HCT116 (cell line): ENCODE data around the gene ADGRA3. TPM values are rescaled to one million over a fixed set of nuclear protein-coding genes. Genes with fewer than 3 reads are reported as not detected.

Experiments
- ATAC-seq: fragments of 200-7000 bp; cut with Tn5 transposase; 2 replicates; pipeline ENCODE4 v1.9.1; 2020; ENCODE audit warnings: mild to moderate bottlenecking, moderate library complexity
- BruUV-seq: library from RNA; stranded (reverse); fragments of 400-500 nt; replicated peaks from 2 replicates; lab custom pipeline; 2021; lab: Mats Ljungman, UMichigan
- CTCF ChIA-PET: fragments of 300-600 bp; sonication (Branson Sonifier 250); formaldehyde crosslinking; loops from one replicate; lab custom pipeline; 2021; ENCODE audit warnings: antibody characterized with exemption; lab: Charles Lee
- POLR2A ChIA-PET: fragments of 300-600, 350-600 bp; sonication (Branson Sonifier 250); formaldehyde crosslinking; loops from one replicate; lab custom pipeline; 2021; ENCODE audit warnings: antibody characterized with exemption; lab: Charles Lee
- RAD21 ChIA-PET, 2 experiments: fragments of 300-600 bp; sonication (Branson Sonifier 250); formaldehyde crosslinking; loops; one replicate each; lab custom pipeline; 2023; ENCODE audit warnings: low total read pairs in 2 of 2; ENCODE audit not compliant: uncharacterized antibody in 2 of 2, unreplicated experiment in 2 of 2, low non-redundant PET in 1 of 2; lab: Charles Lee
- DNase-seq: peaks from one replicate; pipeline ENCODE4 v3.0.0-alpha.2; 2010; ENCODE audit warnings: low read depth, low spot score
- H2AFZ ChIP-seq: fragments of 200-600 bp; shearing (Covaris generic), sonication (generic); 2 replicates; pipeline ENCODE4 v1.6.1; 2017; ENCODE audit warnings: low read depth, mixed run types, mixed read lengths, antibody characterized with exemption, low read length; ENCODE audit not compliant: poor library complexity, severe bottlenecking
- H3K27ac ChIP-seq: 2 replicates; pipeline ENCODE4 v1.5.1; 2012; ENCODE audit warnings: low read depth, low read length
- H3K27me3 ChIP-seq: fragments of 200-600 bp; sonication (generic); 2 replicates; pipeline ENCODE4 v1.6.1; 2016; ENCODE audit warnings: mixed run types, low read length, mixed read lengths; ENCODE audit not compliant: insufficient read depth
- H3K36me3 ChIP-seq, 2 experiments: fragments of 200-500 bp in 1 of 2; fragments of 200-600 bp in 1 of 2; sonication (Bioruptor generic) in 1 of 2; sonication (generic) in 1 of 2; 2 replicates each; pipeline versions ENCODE4 v1.5.1 to v1.6.1; 2014 to 2016; ENCODE audit warnings: low read length in 2 of 2, inconsistent platforms in 1 of 2, mixed read lengths in 1 of 2, mixed run types in 1 of 2; ENCODE audit not compliant: insufficient read depth in 2 of 2, control insufficient read depth in 1 of 2
- H3K4me1 ChIP-seq, 2 experiments: fragments of 200-600 bp in 1 of 2; sonication (generic) in 1 of 2; 2 replicates each; pipeline versions ENCODE4 v1.5.1 to v1.6.1; 2012 to 2017; ENCODE audit warnings: low read length in 2 of 2, inconsistent platforms in 1 of 2, mild to moderate bottlenecking in 1 of 2, mixed read lengths in 1 of 2, mixed run types in 1 of 2, moderate library complexity in 1 of 2; ENCODE audit not compliant: insufficient read depth in 2 of 2, control insufficient read depth in 1 of 2
- H3K4me2 ChIP-seq: fragments of 200-600 bp; sonication (generic); 2 replicates; pipeline ENCODE4 v1.6.1; 2017; ENCODE audit warnings: mixed run types, low read length, mixed read lengths
- H3K4me3 ChIP-seq, 2 experiments: fragments of 200-600 bp in 1 of 2; sonication (generic) in 1 of 2; replicated peaks in 1 of 2; 2 replicates each; pipeline ENCODE4 v1.5.1; 2011 to 2016; ENCODE audit warnings: low read length in 2 of 2, control low read depth in 1 of 2, low read depth in 1 of 2, mild to moderate bottlenecking in 1 of 2, mixed read lengths in 1 of 2, mixed run types in 1 of 2
- H3K79me2 ChIP-seq: fragments of 200-600 bp; sonication (generic); 2 replicates; pipeline ENCODE4 v1.6.1; 2017; ENCODE audit warnings: mild to moderate bottlenecking, mixed run types, low read length, moderate library complexity, mixed read lengths; ENCODE audit not compliant: insufficient read depth
- H3K9ac ChIP-seq: fragments of 200-600 bp; sonication (generic); 2 replicates; pipeline ENCODE4 v1.6.1; 2016; ENCODE audit warnings: low read length, mixed read lengths
- H3K9me2 ChIP-seq: fragments of 200-600 bp; sonication (generic), shearing (Covaris generic); 2 replicates; pipeline ENCODE4 v1.6.1; 2017; ENCODE audit warnings: mixed run types, mild to moderate bottlenecking, moderate library complexity; ENCODE audit not compliant: insufficient read depth
- H3K9me3 ChIP-seq, 2 experiments: fragments of 200-500 bp in 1 of 2; fragments of 200-600 bp in 1 of 2; sonication (Bioruptor generic) in 1 of 2; sonication (generic) in 1 of 2; 2 replicates each; pipeline ENCODE4 v1.6.1; 2014 to 2017; ENCODE audit warnings: low read length in 2 of 2, mixed read lengths in 2 of 2, inconsistent platforms in 1 of 2, low read depth in 1 of 2, mild to moderate bottlenecking in 1 of 2, mixed run types in 1 of 2, moderate library complexity in 1 of 2; ENCODE audit not compliant: control insufficient read depth in 1 of 2, insufficient read depth in 1 of 2
- H4K20me1 ChIP-seq: fragments of 200-600 bp; sonication (generic), shearing (Covaris generic); 2 replicates; pipeline ENCODE4 v1.6.1; 2017; ENCODE audit warnings: mixed run types, mild to moderate bottlenecking, moderate library complexity; ENCODE audit not compliant: insufficient read depth
- ATF3 ChIP-seq: IDR thresholded peaks from 2 replicates; pipeline ENCODE4 v1.6.1; 2012
- CBX3 ChIP-seq: IDR thresholded peaks from 2 replicates; pipeline ENCODE4 v1.6.1; 2012; ENCODE audit warnings: low read depth
- CEBPB ChIP-seq: IDR thresholded peaks from 2 replicates; pipeline ENCODE4 v1.6.1; 2012; ENCODE audit warnings: low read depth
- ELF1 ChIP-seq: IDR thresholded peaks from 2 replicates; pipeline ENCODE4 v1.6.1; 2012; ENCODE audit warnings: low read depth, borderline replicate concordance
- FOSL1 ChIP-seq: IDR thresholded peaks from 2 replicates; pipeline ENCODE4 v1.6.1; 2012; ENCODE audit warnings: low read depth
- JUND ChIP-seq: IDR thresholded peaks from 2 replicates; pipeline ENCODE4 v1.6.1; 2012
- MAX ChIP-seq: IDR thresholded peaks from 2 replicates; pipeline ENCODE4 v1.6.1; 2012
- POLR2A ChIP-seq: IDR thresholded peaks from 2 replicates; pipeline ENCODE4 v1.7.0; 2011; ENCODE audit warnings: borderline replicate concordance; ENCODE audit not compliant: insufficient read depth, insufficient read length; ENCODE audit errors: extremely low read depth
- RAD21 ChIP-seq: IDR thresholded peaks from 2 replicates; pipeline ENCODE4 v1.6.1; 2012; ENCODE audit warnings: low read depth, mild to moderate bottlenecking
- SP1 ChIP-seq: IDR thresholded peaks from 2 replicates; pipeline ENCODE4 v1.6.1; 2012; ENCODE audit warnings: low read depth
- TCF7L2 ChIP-seq: IDR thresholded peaks from 2 replicates; pipeline ENCODE4 v1.7.0; 2011; ENCODE audit warnings: borderline replicate concordance, inconsistent platforms; ENCODE audit not compliant: insufficient read depth, insufficient read length; ENCODE audit errors: extremely low read depth
- ZBTB33 ChIP-seq: IDR thresholded peaks from 2 replicates; pipeline ENCODE4 v1.6.1; 2011; ENCODE audit warnings: mild to moderate bottlenecking, low read length, moderate library complexity; ENCODE audit not compliant: insufficient replicate concordance; ENCODE audit errors: extremely low read depth
- intact Hi-C: fragments of 100-400 bp; cut with micrococcal nuclease; formaldehyde crosslinking; loops from 2 replicates; pipeline ENCODE4 v1.10.0; 2022
- total RNA-seq: library from RNA; stranded (reverse); gene quantifications from one replicate; pipeline ENCODE4 v1.2.1, GENCODE V29; 2021; ENCODE audit not compliant: unreplicated experiment

The ADGRA3 gene
- total RNA-seq, 1 experiment from 2014 or later, result 43.0 TPM

GRCh38 chr4:22473268-22473667 lies 42.6 kb downstream of the ADGRA3 start:
- ChIA-PET RAD21 (no interaction called here), CTCF (interaction anchor here (1.2 kb wide), 1 partner anchor 19 kb away, joined by 3 read pairs; no protein-coding TSS in a partner anchor)
- H3K27me3 ChIP-seq, result no peaks in the 10 kb centered on the region

GRCh38 chr4:22471999-22472461 lies 43.8 kb downstream of the ADGRA3 start:
- CTCF ChIA-PET, result no interaction called here
- POLR2A ChIA-PET, result no interaction called here
- intact Hi-C loops, result no loop called here
- no peak for TF ChIP-seq TCF7L2
- no peak for TF ChIP-seq RAD21
- no peak for TF ChIP-seq POLR2A
- no peak for TF ChIP-seq ZBTB33
- TF ChIP-seq ATF3, result no peak
- TF ChIP-seq MAX, result no peak
- TF ChIP-seq ELF1, result no peak
- TF ChIP-seq CEBPB, result no peak
- TF ChIP-seq SP1, result no peak
- no peak for TF ChIP-seq JUND
- no peak for TF ChIP-seq CBX3

More at GRCh38 chr4:22473268-22473667, 42.6 kb downstream of the ADGRA3 start:
- Histone ChIP-seq H3K4me1 (peaks cover 17 to 31% of the 10 kb centered on the region in 2 experiments), H3K4me3 (no peak overlapping the region), H2AFZ (no peak overlapping the region), H3K9me2 (no peaks in the 10 kb centered on the region), H3K27ac (no peak overlapping the region), H4K20me1 (no peaks in the 10 kb centered on the region), H3K79me2 (peaks cover 75% of the 10 kb centered on the region), H3K9ac (no peak overlapping the region), H3K4me2 (no peak overlapping the region), H3K36me3 (peaks cover 0 to 4% of the 10 kb centered on the region in 2 experiments; a peak in 1 of 4 replicates), H3K9me3 (no peaks in the 10 kb centered on the region)
- POLR2A ChIA-PET, result interaction anchor here (1.1 kb wide), 1 partner anchor 10 kb away, joined by 3 read pairs; no protein-coding TSS in a partner anchor
- no TSS peak for BruUV-seq
- ATAC-seq (no peak), DNase-seq (no peak)
- intact Hi-C loops, result no loop called here
- peak; percentile 62 for TF ChIP-seq CEBPB
- no peak for TF ChIP-seq ZBTB33
- no peak for TF ChIP-seq ELF1
- TF ChIP-seq FOSL1, result peak; percentile 36; the same call in 1 of the 2 replicates
- TF ChIP-seq, all 23 proteins: peak for 2

More at GRCh38 chr4:22471999-22472461, 43.8 kb downstream of the ADGRA3 start:
- Histone ChIP-seq H3K79me2 (peaks cover 71% of the 10 kb centered on the region), H3K27me3 (no peaks in the 10 kb centered on the region), H3K4me1 (peaks cover 17 to 31% of the 10 kb centered on the region in 2 experiments), H4K20me1 (no peaks in the 10 kb centered on the region), H3K9ac (no peak overlapping the region), H3K9me3 (no peaks in the 10 kb centered on the region), H3K4me2 (no peak overlapping the region), H3K9me2 (no peaks in the 10 kb centered on the region), H2AFZ (no peak overlapping the region), H3K36me3 (peaks cover 0 to 4% of the 10 kb centered on the region in 2 experiments; a peak in 1 of 4 replicates), H3K27ac (no peak overlapping the region), H3K4me3 (no peak overlapping the region)
- ATAC-seq (no peak), DNase-seq (no peak)
- RAD21 ChIA-PET, result no interaction called here
- BruUV-seq, result no TSS peak
